GM18526 (cell line): ENCODE measurements around the gene ZSWIM6.

Source experiments
- POLR2A ChIP-seq: IDR thresholded peaks from 3 replicates; pipeline ENCODE4 v1.6.1; 2011; ENCODE audit not compliant: insufficient read length; ENCODE audit errors: extremely low read depth

ZSWIM6 gene

GRCh38 chr5:61366497-61367240, 34.6 kb downstream of the ZSWIM6 start:
- TF ChIP-seq POLR2A = no peak

- TF ChIP-seq POLR2A = no peak
These were observed 38.4 kb downstream of the ZSWIM6 start for GRCh38 chr5:61370506-61370905.

DNA sequence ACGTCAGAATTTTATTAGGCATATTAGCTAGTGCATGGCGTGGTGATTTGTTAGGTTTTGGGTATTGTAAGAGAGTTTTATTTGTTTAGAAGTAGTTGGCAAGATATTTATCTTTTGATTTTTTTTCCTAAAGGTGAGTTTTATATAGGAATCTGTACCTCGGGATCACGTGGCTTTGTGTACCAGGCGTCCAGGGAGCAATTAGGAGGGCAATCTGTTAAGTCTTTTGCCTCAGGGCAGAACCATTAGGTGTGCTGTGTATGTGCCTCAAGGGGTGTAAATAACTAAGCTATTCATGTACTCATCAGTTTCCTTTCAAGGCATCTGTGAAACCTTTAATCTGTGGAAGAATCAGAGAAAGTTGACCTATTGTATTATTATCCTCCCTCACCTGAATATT, 39.4 kb downstream of the ZSWIM6 start:
- no peak for TF ChIP-seq POLR2A

DNA sequence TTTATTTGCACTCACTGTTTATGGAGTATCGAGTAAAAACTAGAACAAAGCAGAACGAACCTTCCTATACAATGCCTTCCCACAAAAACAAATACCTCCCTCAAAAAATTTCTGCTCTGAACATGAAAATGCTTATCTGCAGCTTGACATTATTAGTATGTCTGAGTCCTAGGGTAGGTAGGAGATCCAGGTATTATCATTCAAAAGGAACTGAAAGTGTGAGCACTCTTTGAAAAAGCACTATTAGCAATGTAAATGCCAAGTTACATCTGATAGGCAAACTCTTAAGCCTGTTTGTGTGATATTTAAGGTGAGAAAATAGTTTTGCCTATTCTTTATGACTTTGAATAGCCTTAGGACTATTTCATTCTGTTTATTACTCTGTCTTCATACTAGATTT, 47.6 kb downstream of the ZSWIM6 start:
- no peak for TF ChIP-seq POLR2A

GRCh38 chr5:61381968-61382367, 49.9 kb downstream of the ZSWIM6 start:
- no peak for TF ChIP-seq POLR2A

DNA sequence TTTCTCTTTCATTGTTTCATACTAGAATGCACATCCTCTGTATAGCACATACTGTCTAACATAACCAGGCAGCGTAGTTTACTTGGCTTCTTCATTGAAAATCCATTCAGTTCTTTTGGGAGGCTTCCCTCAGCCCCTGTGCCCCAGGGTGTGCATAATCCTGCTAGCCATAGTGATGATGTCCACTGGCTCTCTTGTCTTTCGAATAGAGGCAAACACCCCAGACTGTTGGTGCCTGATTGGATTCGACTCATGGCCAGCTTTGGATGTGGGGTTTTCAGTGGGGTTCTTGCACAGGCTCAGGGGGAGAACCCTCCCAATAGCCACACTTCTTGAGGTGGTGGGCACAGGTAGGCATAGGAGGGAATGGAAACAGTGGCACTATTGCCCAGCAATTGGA, 53.6 kb downstream of the ZSWIM6 start:
- TF ChIP-seq POLR2A = no peak

DNA sequence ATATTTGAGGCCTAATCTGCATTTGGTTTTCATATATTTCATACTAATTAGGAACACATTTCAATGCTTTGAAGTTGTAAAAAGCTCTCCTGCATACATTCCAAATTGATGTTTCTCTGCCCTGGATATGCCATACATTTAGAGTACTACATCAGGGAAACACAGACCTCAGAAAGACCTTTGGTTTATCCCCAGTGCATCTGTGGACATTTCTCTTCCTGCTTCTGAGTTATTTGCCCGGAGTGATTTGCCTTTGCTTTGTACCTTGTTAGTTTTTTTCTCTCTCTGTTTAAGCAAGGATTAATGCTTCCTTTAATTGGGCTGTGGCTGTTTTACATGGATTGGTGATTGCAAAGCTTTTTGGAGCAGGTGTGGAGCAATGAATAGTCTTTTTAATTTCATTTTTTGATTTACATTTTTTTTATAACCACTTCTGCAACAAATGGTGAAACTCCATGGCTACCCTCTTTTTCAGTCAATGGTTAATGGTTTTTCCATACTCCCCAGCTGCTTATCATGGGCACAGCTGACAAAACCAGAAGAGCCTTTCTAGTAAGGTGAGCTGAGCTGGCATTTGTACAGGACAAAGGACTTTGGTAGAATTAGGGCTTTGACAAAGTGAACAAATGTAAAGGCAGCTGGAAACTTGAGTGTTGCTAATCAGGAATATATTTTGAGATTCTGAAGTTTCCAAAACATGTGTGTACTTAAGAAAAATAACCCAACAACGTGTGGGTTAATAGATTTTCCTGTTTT, 54.2 kb downstream of the ZSWIM6 start:
- no peak for TF ChIP-seq POLR2A

- TF ChIP-seq POLR2A = no peak
These were observed 57.6 kb downstream of the ZSWIM6 start for GRCh38 chr5:61389609-61390008.

DNA sequence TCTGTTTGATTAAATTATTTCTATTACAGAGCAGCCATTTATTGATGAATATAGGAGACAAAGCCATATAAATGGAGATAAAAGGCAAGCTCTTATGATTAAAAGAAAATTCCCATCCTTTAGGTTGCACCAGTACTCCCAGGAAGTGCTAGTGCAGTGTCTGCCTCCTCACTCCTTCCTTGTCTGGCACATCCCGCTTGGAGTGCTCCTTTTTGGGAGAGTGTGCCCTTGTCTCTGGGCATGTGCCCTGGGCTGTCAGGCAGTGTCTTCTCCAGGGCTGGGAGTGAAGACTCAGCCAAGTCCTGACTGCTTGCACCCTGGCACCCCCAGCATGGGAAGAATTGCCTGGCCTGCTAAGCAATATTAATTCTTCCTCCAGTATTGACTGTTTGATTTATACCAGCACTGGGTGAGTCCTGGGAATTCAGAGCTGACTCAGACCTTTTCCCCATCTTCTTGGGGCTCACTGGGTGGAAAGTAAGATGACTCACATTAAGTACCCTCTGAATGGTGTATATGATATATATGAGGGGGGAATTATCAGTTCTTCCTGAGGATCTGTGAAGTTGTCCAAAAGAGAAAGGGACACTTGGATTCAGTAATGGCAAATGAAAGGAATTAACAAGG, 62.1 kb downstream of the ZSWIM6 start:
- TF ChIP-seq POLR2A = no peak

GRCh38 chr5:61394793-61395192, 62.7 kb downstream of the ZSWIM6 start:
- no peak for TF ChIP-seq POLR2A

DNA sequence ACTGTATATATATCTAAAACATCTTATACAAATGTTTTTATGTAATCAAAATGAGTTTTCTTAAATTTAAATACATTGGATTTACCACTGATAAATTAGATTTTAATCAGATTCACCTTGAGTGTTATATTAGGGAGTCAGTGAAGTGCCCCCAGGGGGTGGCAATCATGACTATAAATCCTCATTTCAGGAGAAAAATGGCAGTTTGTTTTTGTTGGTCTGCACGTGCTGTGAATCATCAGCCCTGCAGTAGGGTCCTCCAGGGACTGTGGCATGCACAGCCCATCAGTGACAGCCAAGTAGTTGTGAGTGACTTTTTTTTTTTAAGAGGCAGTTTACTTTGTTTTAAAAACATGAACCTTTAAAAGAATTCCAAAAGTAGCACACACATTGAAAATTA, 65.2 kb downstream of the ZSWIM6 start:
- TF ChIP-seq POLR2A = no peak

DNA sequence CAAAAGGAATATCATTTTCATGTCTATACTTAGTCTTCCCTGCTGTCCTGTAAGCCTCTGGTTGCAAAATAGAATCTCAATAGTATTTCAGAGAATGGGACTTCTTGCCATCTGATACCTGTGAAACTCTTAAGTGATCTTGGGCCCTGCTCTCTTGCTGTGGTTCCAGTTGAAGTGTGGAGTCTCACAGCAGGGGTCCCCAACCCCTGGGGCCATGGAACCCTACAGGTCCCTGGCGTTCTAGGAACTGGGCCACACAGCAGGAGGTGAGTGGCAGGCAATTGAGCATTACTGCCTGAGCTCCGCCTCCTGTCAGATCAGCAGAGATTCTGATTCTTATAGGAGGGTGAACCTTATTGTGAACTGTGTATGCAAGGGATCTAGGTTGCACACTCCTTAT, 65.9 kb downstream of the ZSWIM6 start:
- TF ChIP-seq POLR2A = no peak

- TF ChIP-seq POLR2A = no peak
These were observed 66.4 kb downstream of the ZSWIM6 start for GRCh38 chr5:61398440-61398839.

GRCh38 chr5:61399679-61400078, 67.6 kb downstream of the ZSWIM6 start:
- no peak for TF ChIP-seq POLR2A

DNA sequence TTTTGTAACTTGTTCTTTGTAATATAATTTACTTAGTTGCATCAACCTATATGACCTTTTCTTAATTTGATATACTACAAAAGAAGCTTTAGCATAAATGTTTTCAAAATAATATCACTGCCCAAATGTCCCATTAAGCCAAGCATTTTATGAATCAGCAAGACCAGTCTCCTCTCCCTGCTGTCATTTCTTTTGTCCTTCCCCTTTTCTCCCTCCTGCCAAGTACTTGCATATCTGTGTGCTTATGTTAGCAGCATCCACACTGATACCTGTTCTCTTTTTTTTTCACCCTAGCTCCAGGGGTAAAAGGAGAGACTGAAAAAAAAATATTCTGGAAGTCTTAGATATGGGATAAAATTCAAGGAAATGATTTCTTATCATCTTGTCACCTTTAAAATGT, 69.7 kb downstream of the ZSWIM6 start:
- TF ChIP-seq POLR2A = no peak

DNA sequence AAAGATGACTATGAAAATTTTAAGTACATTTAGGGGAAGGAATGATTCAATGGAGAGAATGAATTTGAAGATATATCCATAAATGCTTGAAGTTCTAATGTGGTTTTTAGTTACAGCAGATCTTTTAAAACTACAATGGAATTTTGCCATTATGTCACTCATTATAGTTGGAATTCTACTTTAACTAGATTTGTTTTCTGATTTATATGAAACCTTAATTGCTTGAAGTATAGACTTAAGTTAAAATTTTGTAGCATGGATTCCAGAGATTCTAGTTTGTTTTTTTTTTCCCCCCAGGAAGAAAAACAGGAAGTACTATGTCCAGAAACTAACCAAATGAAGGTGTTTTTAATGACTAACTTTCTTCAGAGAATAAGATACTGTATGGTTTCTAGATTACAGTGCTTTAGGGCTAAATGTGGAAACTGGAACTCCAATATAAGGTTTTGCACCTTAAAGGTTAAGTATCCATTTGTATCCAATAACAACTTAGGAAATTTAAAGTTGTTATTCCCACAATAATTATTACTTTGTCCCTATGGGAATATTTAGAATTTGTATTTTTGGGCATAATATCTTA, 70.3 kb downstream of the ZSWIM6 start:
- TF ChIP-seq POLR2A = no peak
